ENCODE data around the gene RHBDF2. TPM values are rescaled to one million over a fixed set of nuclear protein-coding genes. Genes with fewer than 3 reads are reported as not detected.
A peak's percentile ranks its signal among the peaks of the same experiment; 100 is the strongest.

Gene RHBDF2
- total and polyA plus RNA-seq, 8 donors = 4.6 to 175 (median 21.0) TPM

DNA sequence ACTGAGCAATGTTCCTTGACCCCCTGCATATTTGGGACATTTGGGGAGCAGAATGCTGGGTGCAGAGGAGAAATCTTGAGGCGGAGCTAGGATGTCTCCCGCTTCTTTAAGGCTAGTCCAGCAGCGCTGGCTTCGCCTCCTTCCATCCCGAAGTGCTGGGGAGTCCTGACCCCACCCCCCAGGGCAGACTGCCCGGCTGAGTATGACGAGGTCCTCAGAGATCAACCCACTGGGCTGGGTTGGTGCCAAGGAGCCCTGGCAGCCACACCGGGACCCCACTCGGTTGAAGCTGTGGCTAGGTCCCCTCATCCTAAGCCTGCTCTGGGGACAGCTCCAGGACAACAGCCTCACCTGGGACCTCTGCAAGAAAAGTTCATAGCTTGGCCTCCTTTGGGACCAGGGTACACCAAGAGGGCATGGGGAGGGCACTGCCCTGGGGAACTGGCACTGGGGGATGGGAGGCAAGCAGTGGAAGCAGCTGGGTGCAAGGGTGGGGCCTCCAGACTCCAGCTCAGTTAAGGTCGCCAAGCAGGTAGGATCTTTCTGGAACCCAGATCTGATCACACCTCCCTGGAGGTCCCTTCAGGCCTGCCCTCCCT is 11.0 kb downstream of the RHBDF2 start:
- 62 to 69% (median 66%) methylated on average over 4 to 10 of the region's 10 CpGs for WGBS, 5 donors
- Histone ChIP-seq H3K27me3 (no peaks in the 10 kb centered on the region), H3K4me3 (no peak overlapping the region), H3K27ac (peak overlapping the region in 3 of 5 donors; percentile 16 to 92 (median 85)), H3K4me1 (peaks cover 20 to 63% (median 40%) of the 10 kb centered on the region in 4 donors), H3K9me3 (no peaks in the 10 kb centered on the region), H3K36me3 (peaks cover 0 to 8% (median 7%) of the 10 kb centered on the region in 4 donors)
- TF ChIP-seq, protein P1, sequence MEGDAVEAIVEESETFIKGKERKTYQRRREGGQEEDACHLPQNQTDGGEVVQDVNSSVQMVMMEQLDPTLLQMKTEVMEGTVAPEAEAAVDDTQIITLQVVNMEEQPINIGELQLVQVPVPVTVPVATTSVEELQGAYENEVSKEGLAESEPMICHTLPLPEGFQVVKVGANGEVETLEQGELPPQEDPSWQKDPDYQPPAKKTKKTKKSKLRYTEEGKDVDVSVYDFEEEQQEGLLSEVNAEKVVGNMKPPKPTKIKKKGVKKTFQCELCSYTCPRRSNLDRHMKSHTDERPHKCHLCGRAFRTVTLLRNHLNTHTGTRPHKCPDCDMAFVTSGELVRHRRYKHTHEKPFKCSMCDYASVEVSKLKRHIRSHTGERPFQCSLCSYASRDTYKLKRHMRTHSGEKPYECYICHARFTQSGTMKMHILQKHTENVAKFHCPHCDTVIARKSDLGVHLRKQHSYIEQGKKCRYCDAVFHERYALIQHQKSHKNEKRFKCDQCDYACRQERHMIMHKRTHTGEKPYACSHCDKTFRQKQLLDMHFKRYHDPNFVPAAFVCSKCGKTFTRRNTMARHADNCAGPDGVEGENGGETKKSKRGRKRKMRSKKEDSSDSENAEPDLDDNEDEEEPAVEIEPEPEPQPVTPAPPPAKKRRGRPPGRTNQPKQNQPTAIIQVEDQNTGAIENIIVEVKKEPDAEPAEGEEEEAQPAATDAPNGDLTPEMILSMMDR (IDR thresholded peaks at IDR 0.05) = no peak
- TF ChIP-seq POLR2AphosphoS5 (IDR thresholded peaks at IDR 0.05) = no peak
- DNase-seq = no peak
- intact Hi-C loops (cut with DNase I; ENCODE audit: low total_unique reads) = no loop called here

DNA sequence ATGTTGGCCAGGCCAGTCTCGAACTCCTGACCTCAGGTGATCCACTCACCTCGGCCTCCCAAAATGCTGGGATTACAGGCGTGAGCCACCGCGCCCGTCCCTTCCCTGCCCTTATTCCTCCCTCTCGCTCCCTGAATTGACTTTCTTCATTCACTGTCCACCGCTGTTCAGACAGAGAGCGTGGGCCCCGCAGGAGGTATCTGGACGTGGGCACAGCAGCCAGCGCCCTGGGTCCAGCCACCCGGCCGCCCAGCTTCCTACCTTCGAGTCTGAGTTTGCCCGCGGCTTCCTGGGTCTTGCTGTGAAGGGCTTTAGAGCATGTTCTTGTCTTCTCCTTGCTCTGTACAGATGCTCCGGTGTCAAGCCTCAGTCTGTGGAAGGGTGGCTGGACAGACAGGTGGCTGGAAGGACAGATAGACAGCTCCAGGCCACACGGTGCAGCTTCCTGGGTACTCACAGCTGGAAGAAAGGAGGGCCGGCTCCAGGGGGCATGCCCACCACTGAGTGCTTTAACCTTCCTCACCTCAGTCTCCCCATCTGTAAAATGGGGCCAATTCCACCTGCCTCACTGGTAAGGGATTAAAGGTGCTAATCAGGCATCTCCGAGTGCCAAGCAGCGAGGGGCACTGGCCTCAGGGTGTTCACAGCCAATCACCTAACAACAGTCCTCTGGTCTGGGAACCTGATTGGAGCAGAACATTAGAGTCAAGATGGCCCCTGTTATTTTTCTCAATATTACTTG is 13.6 kb downstream of the RHBDF2 start:
- Histone ChIP-seq H3K36me3 (peaks cover 0 to 8% (median 7%) of the 10 kb centered on the region in 4 donors), H3K27ac (no peak overlapping the region), H3K4me3 (no peak overlapping the region), H3K27me3 (no peaks in the 10 kb centered on the region), H3K4me1 (peaks cover 9 to 49% (median 22%) of the 10 kb centered on the region in 4 donors), H3K9me3 (no peaks in the 10 kb centered on the region)
- no peak for DNase-seq
- TF ChIP-seq POLR2AphosphoS5 (IDR thresholded peaks at IDR 0.05) = no peak
- TF ChIP-seq POLR2A (IDR thresholded peaks at IDR 0.05) = no peak
- TF ChIP-seq EP300 (IDR thresholded peaks at IDR 0.05) = no peak
- TF ChIP-seq, protein P1 (IDR thresholded peaks at IDR 0.05) = no peak
- 94 to 97% (median 96%) methylated on average over 21 to 22 of the region's 22 CpGs for WGBS, 5 donors
- intact Hi-C loops (cut with DNase I; ENCODE audit: low total_unique reads) = no loop called here

DNA sequence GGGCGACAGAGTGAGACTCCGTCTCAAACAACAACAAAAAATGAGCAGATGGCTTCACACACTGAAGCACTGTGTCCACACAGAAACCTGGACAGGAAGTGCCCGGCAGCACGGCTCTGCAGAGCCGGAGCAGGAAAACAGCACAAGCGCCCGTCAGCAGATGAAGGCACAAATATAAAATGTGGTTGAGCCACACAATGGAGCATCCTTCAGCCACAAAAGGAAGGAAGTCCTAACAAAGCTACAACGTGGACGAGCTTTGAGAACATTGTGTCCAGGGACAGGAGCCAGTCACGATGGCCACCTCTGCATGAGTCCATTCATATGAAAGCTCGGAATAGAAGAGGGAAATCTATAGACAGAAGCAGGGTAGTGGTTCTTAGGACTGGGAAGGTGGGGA is 15.7 kb downstream of the RHBDF2 start:
- DNase-seq = peak in 1 of 2 donors; percentile 58
- H3K27ac ChIP-seq = peak overlapping the region in 3 of 5 donors; percentile 29 to 70 (median 33)
- no peaks in the 10 kb centered on the region for H3K27me3 ChIP-seq
- WGBS, 5 donors = 45 to 70% (median 62%) methylated on average over 11 of the region's 11 CpGs
- TF ChIP-seq POLR2A (IDR thresholded peaks at IDR 0.05) = no peak
- peak in 1 of 3 donors; percentile 68 for TF ChIP-seq POLR2AphosphoS5 (IDR thresholded peaks at IDR 0.05)
- intact Hi-C loops (cut with DNase I; ENCODE audit: low total_unique reads) = no loop called here
- peaks cover 0 to 15% (median 14%) of the 10 kb centered on the region in 4 donors for H3K36me3 ChIP-seq
- H3K4me1 ChIP-seq = peaks cover 0 to 28% (median 5%) of the 10 kb centered on the region in 4 donors
- H3K4me3 ChIP-seq = no peak overlapping the region
- H3K9me3 ChIP-seq = no peaks in the 10 kb centered on the region

DNA sequence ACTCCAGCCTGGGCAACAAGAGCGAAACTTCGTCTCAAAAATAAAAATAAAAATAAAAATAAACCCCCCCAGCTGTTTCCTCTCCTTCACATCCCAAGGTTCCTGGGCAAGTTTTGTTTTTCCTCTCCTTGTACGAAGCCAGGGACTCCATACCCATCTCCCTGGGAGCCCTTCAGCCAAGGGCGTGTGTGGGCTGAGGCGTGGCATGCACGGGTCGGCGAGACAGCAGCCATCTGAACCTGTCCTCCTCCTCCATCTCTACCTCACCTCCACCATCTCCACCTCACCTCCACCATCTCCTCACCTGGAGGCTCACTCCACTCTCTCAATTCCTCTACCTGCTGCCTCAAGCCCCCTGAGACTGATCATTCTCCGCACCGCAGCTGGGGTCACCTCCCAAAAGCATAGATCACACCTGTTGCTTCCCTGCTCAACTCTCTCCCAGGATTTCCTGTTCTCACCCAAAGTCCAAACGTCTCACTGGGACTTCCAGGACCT is 16.9 kb downstream of the RHBDF2 start:
- Histone ChIP-seq H3K27ac (peak overlapping the region in 3 of 5 donors; percentile 26 to 70 (median 32)), H3K36me3 (peaks cover 0 to 23% (median 18%) of the 10 kb centered on the region in 4 donors), H3K4me3 (no peak overlapping the region), H3K9me3 (no peaks in the 10 kb centered on the region), H3K4me1 (peaks cover 0 to 17% (median 0%) of the 10 kb centered on the region in 4 donors), H3K27me3 (no peaks in the 10 kb centered on the region)
- no peak for TF ChIP-seq EP300 (IDR thresholded peaks at IDR 0.05)
- TF ChIP-seq, protein P1 (IDR thresholded peaks at IDR 0.05) = no peak
- no peak for TF ChIP-seq POLR2AphosphoS5 (IDR thresholded peaks at IDR 0.05)
- TF ChIP-seq POLR2A (IDR thresholded peaks at IDR 0.05) = no peak
- intact Hi-C loops (cut with DNase I; ENCODE audit: low total_unique reads) = no loop called here
- no peak for DNase-seq
- WGBS, 5 donors = 85 to 91% (median 87%) methylated on average over 11 of the region's 11 CpGs

Measured in stomach (tissue), 9 donors.